ENCODE measurements around the gene BHLHE23. TPM values are rescaled to one million over a fixed set of nuclear protein-coding genes. Genes with fewer than 3 reads are reported as not detected.
"Not testable (repeated sequence)": the region's sequence is repeated elsewhere in the genome, so short reads cannot be mapped to it uniquely, and the experiment has no call there.

BHLHE23 gene
- total and polyA plus RNA-seq, 11 donors: not detected

DNA sequence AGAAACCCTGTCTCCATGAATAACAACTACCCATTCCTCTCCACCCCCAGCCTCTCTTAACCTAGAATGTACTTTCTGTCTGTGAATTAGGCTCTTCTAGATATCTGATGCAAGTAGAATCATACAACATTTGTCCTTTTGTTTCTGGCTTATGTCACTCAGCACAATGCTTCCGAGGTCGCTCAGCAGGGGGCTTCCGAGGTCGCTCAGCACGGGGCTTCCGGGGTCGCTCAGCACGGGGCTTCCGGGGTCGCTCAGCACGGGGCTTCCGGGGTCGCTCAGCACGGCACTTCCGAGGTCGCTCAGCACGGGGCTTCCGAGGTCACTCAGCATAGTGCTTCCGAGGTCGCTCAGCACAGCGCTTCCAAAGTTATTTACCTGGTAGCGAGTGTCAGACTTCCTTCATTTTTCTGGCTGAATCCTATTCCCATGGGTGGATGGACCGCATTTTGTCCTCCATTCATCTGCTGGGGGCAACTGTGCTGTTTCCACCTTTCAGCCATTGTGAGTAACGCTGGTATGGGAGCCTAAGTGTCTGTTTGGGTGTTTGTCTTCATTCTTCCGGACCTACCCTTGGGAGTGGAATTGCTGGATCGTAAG lies 31.0 kb upstream of the BHLHE23 start:
- TF ChIP-seq POLR2A (IDR thresholded peaks at IDR 0.05): no peak
- no peak for TF ChIP-seq CTCF (IDR thresholded peaks at IDR 0.05)
- peak in 2 of 5 donors; percentile 15 to 22 for DNase-seq
- WGBS, 4 donors: 54 to 65% (median 59%) methylated on average over 26 of the region's 26 CpGs
- intact Hi-C loops (cut with DNase I): no loop called here
- Histone ChIP-seq H3K27ac (no peak overlapping the region), H3K9me3 (no peaks in the 10 kb centered on the region), H3K36me3 (no peaks in the 10 kb centered on the region), H3K4me3 (no peak overlapping the region), H3K27me3 (peaks cover 4 to 87% (median 35%) of the 10 kb centered on the region in 9 donors), H3K4me1 (peaks cover 0 to 5% (median 0%) of the 10 kb centered on the region in 12 donors)
- ATAC-seq: no peak

- Histone ChIP-seq H3K27me3 (peaks cover 19 to 88% (median 44%) of the 10 kb centered on the region in 9 donors), H3K4me3 (no peak overlapping the region), H3K27ac (no peak overlapping the region), H3K4me1 (peaks cover 0 to 5% (median 0%) of the 10 kb centered on the region in 12 donors), H3K36me3 (no peaks in the 10 kb centered on the region), H3K9me3 (no peaks in the 10 kb centered on the region)
- TF ChIP-seq POLR2A (IDR thresholded peaks at IDR 0.05) (no peak), CTCF (IDR thresholded peaks at IDR 0.05) (no peak)
- DNase-seq (peak in 2 of 5 donors; percentile 15 to 35), ATAC-seq (no peak)
- WGBS, 4 donors: 32 to 36% (median 33%) methylated on average over 13 to 19 of the region's 19 CpGs
- intact Hi-C loops (cut with DNase I): no loop called here
Measured at GRCh38 chr20:63036291-63036690, 29.5 kb upstream of the BHLHE23 start.

DNA sequence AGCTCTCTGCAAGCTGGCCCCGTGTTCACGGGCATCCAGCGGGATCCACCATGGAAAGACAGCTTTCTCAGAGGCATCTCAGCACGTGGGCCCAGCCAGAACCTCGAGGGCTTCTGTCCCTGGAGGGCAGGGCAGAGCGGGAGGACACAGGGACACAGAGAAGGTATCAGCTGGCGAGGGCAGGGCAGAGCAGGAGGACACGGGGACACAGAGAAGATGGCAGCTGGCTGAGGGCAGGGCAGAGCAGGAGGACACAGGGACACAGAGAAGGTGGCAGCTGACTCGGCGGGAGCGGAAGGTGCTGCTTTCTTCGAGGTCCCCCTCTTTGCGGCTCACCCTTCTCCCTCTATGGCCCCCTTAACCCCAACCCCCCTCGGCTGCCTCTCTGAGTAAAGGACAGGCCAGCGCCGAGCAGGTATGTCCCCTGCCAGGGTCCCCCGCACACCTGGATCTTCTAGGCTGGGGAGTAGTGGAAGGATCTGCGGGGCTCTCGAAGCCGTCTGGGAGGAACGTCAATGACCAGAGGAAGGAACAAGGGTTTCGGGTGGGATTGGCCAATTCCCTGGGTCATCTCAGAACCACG lies 28.9 kb upstream of the BHLHE23 start:
- H3K9me3 ChIP-seq: no peaks in the 10 kb centered on the region
- ATAC-seq (peak in 1 of 4 donors; percentile 30), DNase-seq (peak in 2 of 5 donors; percentile 23 to 33)
- no peak for TF ChIP-seq POLR2A (IDR thresholded peaks at IDR 0.05)
- no peak overlapping the region for H3K27ac ChIP-seq
- peaks cover 0 to 5% (median 0%) of the 10 kb centered on the region in 12 donors for H3K4me1 ChIP-seq
- intact Hi-C loops (cut with DNase I): no loop called here
- H3K27me3 ChIP-seq: peaks cover 20 to 93% (median 46%) of the 10 kb centered on the region in 9 donors
- H3K36me3 ChIP-seq: no peaks in the 10 kb centered on the region
- 82 to 88% (median 85%) methylated on average over 20 to 23 of the region's 23 CpGs for WGBS, 4 donors
- no peak overlapping the region for H3K4me3 ChIP-seq

- peak in 2 of 5 donors; percentile 12 to 41 for DNase-seq
- ATAC-seq; H3K4me1 ChIP-seq; H3K9me3 ChIP-seq; H3K27ac ChIP-seq; H3K36me3 ChIP-seq; intact Hi-C loops (cut with DNase I); H3K4me3 ChIP-seq: not testable (repeated sequence)
- peaks cover 20 to 93% (median 53%) of the 10 kb centered on the region in 9 donors for H3K27me3 ChIP-seq
- 72 to 88% (median 84%) methylated on average over 14 to 44 of the region's 44 CpGs for WGBS, 4 donors
Measured at GRCh38 chr20:63034710-63035602, 28.2 kb upstream of the BHLHE23 start.

All from heart left ventricle (tissue), 16 donors.